SIG-M5 treated with dmso at 0.1 percent for 504 hours (cell line): ENCODE results near the gene CCNI.
A peak's percentile ranks its signal among the peaks of the same experiment; 100 is the strongest.
"Not testable (repeated sequence)": the region's sequence is repeated elsewhere in the genome, so short reads cannot be mapped to it uniquely, and the experiment has no call there.

Experiments
- DNase-seq: peaks from one replicate; lab custom pipeline; 2025; ENCODE audit not compliant: unreplicated experiment; lab: John Stamatoyannopoulos, UW

CCNI gene, protein sequence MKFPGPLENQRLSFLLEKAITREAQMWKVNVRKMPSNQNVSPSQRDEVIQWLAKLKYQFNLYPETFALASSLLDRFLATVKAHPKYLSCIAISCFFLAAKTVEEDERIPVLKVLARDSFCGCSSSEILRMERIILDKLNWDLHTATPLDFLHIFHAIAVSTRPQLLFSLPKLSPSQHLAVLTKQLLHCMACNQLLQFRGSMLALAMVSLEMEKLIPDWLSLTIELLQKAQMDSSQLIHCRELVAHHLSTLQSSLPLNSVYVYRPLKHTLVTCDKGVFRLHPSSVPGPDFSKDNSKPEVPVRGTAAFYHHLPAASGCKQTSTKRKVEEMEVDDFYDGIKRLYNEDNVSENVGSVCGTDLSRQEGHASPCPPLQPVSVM

DNA sequence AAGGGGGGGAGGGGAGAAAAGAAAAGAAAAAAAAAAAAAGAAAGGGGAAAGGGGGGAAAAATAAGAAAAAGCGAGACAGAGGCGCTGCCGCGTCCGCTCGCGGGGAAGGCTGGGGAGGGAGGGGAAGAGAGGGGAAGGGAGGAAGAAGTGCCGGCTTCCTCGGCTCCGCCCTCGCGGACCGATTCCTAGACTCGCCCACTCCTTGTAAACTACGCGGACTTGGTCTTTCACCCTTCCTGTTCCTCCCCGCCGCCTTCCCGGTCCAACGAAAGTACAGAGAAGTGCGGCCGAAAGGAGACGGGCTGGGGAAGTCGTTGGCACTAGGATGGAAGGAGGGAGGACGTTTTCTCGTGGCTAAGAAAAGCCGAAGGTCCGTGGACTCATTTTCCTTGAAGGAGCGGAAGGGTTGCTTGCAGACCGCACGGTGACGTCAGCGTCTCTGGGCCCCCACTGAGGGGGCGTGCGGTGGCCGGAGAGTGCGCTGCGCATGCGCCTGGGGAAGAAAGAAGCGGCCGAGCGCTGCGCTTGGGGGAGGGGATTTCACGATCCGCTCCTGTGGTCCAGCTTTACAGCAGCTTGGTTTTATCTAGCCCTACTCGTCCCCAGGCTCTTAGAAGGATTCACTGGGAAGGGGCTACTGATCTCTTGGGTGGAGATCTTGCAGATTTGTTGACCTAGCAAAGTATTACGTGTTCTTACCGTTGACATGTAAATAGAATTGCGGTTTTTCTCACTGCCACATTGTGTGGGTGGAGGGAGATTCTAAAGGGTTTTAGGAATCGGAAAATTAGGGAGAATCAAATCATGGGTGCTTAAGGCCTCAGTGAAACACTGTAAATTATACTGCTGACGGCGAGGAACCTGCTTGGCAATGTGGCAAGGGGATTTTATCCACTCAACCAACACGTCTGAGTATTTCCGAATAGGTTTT is at the start of gene CCNI:
Gene CCNI, minus strand, starts transcription at position 121 of the 931 bp plus-strand sequence. CDS start 9,627 bp downstream, outside the sequence.
- peak; percentile 87 for DNase-seq

- no peak for DNase-seq
Observed at GRCh38 chr4:77124576-77124975, 48.8 kb upstream of the CCNI start.

DNA sequence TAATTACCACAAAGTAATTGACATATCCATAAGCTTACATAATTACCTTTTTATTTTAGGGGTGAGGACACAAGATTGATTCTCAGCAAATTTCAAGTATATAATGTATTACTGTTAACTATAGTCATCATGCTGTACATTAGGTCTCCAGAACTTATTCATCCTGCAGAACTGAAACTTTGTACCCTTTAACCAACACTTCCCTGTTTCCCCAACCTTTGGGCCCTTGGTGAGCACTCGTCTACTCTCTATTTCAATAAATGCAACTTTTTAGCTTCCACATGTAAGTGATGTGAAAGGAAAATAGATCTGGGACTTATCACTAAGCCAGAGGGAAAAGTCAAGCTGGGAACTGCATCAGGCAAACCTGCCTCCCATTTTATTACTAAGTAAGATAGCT is 47.6 kb upstream of the CCNI start:
- peak; percentile 40 for DNase-seq

GRCh38 chr4:77122656-77123055 is 46.9 kb upstream of the CCNI start:
- DNase-seq = no peak

DNA sequence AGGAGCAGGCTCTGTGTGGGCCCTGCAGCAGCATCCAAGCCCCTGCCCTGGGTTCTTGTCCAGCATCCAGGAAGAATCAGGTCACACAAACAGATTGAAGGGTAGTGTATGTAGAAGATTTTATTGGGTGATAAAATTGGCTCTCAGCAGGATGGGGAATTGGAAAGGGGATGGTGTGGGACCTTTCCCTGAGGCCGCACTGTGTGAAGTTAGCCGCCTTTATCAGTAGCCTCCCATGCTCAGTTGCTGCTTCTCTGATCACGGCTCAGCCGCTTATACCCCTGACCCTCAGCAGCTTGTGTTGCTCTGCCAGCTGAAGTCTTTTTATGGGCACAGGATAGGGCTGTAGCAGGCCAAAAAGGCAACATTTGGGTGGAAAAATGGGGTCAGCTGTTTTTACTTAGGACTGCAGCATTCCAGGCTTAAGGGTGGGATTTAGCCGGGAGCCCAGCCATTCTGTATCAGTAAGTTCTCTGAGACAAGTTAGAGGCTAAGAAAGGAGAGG is 46.0 kb upstream of the CCNI start:
- no peak for DNase-seq

- no peak for DNase-seq
Observed at GRCh38 chr4:77120886-77121508, 45.2 kb upstream of the CCNI start.

DNA sequence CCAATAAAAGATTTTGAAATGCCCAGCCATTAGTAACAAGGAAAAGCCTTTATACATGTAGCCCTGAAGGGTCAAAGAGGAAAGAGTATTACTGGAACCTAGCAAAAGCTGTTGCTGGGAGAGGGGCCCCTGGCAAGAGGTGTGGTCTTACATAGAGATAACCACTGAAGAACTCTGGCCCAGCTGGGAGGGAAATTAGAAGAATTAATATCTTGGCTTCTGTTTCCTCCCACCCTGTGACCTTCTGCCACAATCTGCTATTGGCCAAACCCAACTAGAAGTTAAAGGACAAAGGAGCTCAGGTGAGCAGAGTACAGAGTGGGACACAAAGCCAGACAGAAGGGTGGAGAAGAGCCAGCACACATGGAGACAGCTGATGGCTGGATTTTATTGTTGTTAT is 41.9 kb upstream of the CCNI start:
- no peak for DNase-seq

DNA sequence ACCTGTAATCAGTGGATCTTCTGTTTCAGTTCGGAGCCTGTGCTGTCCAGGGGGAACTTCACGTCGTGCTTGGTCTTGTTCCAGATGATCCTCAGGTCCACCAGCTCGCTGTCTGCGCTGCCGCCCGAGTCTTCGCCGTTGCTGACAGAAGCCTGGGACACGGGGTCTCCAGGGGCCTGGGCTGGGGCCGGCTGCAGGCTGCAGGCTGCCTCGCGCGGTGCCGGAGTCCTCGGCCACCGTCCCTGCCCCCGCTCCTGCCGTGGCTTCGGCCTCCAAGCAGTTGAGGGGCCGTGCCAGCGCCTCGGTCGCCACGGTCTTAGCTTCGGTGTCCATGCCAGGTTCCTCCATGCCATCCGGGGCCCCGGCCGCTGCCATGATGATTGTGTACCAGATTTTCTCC is 37.3 kb upstream of the CCNI start:
- DNase-seq = no peak

GRCh38 chr4:77110730-77111129 is 34.9 kb upstream of the CCNI start:
- DNase-seq = no peak

DNA sequence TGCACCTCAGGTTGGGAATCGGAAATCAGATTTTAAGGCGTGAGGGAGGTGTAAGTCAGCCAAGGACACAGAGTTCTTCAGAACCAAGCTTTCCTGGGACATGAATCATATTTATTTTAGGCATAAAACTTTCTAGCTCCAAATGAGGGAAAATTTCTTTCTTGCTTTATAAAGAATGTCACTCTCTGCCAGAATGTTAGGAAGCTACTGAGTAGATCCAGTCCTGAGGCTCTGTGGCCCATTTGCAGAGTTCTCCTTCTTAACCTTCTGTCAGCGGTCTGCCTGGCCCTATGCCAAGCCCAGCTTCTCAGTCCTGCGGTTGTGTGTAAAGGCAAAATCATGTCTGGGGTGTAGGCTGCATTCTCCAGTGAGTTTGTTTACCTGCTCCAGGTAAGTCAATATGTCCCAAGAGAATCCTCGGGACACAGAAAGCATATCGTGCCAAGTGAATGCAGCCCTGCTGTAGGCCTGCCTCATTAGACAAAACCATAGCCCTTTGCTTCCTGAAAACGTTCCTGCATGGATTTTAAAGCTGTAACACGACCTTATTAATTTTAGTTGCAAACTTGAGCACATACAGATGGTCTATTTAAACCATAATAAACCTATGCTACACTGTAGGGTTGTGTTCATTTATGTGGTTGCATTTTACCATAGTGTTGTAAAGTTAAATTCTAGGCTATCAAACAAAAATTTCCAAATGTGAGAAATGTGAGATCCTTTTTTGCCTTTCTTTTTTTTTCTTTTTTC is 29.2 kb upstream of the CCNI start:
- no peak for DNase-seq

DNA sequence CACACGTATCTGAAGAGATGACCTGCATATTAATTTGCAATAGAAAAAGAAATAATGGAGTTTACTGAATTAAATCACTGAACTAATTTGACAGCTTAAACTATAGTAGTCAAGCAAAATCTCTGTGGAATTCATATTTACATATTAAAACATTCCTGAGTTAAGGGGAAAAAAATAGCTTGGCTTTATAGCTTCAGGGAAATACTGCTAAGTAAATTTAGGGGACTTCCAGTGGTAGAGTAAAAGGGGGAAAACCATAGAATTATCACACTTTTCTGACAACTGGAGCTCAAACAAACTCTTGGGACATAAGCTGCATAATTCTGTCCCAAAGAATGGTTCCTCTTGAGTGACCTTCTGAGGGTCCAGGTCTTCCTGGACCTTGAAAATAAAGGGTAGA is 28.6 kb upstream of the CCNI start:
- no peak for DNase-seq

DNA sequence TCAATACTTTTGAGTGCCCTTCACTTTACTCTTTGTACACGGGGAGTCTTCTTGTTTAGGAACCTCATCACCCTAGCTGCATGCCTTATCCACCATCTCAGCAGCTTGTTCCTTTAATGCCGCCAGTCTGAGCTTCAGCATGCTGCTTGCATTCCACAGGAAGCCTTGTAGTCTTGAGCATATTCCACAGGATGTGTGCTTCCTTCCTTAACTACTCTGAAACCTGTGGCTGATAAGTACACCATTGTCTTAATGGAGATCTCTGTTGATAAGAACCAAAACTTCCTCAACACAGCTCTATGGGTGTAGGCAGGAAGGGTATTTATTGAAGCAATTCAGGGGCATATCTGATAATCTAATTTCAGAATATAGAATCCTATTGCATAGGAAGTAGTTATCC is 24.4 kb upstream of the CCNI start:
- DNase-seq = no peak

DNA sequence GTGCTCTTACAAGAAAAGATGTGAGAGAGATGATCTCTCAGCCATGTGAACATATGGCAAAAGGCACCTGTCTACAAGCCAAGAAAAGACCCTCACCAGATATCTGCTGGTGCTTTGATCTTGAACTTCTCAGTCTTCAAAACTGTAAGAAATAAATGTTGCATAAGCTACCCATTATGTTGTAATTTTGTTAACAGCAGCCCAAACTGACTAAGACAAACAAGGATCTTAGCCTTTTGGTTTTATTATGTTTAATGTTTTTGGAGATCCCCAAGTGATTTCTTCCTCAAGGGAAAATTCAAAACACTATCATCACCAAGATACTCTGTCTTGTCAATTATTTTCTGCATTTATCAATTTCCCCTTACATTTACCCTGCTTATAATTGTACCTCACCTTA is 21.8 kb upstream of the CCNI start:
- DNase-seq = no peak

- DNase-seq = peak; percentile 69
Observed at GRCh38 chr4:77095101-77095821, 19.5 kb upstream of the CCNI start.

DNA sequence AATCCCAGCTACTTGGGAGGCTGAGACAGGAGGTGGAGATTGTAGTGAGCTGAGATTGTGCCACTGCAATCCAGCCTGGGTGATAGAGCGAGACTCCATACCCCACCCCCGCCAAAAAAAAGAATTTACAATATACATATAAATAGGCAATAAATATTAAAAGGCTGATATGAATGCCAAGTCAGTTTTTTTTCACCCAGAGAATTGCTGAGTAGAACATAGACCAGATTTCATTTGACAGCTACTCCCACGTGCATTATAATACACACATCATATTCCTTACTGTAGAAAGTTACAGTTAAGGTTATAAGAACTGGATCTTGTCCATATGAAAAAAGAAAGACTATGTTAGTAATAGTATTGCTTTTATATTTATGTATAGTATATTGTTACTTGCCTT is 18.7 kb upstream of the CCNI start:
- DNase-seq = no peak

DNA sequence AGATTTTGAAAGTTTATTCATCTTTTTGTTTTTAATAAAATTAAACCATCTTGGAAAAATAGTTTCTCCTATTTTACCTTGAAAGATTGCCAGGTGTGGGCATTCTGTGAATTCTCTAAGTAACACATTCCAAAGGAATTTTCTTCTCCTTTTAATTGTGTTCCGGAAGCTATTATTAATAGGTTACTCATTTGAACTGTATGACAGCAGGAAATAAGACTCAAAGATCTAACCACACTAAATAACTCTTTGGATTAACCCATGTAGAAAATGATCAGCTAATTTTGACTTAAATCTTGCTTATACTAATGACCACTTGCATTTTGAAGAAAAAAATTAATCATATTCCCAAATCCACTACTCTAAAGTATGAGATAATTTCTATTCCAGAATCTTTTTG is 17.6 kb upstream of the CCNI start:
- no peak for DNase-seq

DNA sequence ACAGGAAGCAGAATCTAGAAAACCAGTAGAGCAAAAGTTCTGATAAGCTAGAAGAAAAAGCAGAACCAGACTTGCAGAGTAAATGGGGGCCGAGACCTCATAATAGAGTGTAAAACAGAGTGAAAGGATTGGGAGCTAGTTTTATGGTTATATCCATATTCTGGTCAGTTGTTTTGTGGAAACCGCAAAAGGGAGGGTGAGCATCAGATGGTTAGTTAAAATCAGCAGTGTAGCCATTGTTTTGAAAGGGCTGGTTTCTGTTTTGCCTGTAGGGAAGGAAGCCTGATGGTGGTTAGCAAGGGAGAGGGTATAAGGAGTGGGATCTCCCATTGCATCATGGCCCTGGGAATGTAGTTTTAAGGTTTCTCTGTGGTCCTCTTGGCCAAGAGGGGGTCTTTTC is 17.2 kb upstream of the CCNI start:
- DNase-seq = peak; percentile 26

DNA sequence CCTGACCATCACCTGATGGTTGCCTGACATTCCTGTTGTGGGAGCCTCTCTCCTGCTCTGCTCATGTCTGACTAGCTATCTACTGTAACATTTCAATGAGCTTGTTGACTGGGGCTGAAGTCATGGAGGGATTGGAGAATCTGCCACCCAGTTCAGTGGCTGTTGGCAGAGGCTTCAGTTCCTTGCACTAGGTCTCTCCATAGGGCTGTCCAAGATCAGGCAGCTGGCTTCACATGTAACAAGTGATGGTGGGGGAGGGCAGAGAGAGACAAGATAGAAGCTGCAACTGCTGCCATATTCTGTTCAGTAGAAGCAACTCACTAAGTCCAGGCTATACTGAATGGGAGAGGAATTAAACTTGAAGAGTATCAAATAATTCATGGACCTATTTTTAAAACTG is 14.1 kb upstream of the CCNI start:
- no peak for DNase-seq

DNA sequence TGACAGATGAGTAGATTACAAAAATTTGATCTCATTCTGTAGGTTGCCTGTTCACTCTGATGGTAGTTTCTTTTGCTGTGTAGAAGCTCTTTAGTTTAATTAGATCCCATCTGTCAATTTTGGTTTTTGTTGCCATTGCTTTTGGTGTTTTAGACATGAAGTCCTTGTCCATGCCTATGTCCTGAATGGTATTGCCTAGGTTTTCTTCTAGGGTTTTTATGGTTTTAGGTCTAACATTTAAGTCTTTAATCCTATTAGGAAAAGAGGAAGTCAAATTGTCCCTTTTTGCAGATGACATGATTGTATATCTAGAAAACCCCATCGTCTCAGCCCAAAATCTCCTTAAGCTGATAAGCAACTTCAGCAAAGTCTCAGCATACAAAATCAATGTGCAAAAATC is 11.2 kb upstream of the CCNI start:
- not testable (repeated sequence) for DNase-seq

DNA sequence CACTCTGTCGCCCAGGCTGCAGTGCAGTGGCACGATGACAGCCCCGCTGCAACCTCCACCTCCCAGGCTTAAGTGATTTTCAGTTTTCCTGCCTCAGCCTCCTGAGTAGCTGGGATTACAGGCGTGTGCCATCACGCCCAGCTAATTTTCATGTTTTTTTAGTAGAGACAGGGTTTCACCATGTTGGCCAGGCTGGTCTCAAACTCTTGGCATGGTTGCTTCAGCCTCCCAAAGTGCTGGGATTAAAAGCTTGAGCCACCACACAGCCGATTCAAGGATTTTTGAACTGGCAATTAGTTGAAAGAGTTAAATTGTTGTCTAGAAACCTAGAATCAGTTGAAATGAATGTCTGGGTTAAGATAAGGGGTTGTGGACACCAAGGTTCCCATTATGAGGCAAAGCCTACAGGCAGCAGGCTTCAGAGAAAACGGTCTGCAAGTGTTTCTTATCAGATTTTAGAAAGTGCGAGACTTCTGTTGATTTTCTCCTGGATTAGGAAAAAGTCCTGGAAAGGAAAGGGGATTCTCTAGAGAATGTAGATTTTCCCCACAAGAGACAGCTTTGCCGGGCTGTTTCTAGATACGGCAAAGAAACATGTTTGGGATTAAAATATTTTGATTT is 8.3 kb upstream of the CCNI start:
- no peak for DNase-seq
